NCI-H226 (cell line): ENCODE data around the gene DBH.

Source experiments
- DNase-seq: peaks from one replicate; pipeline ENCODE4 v3.0.0-alpha.2; 2015

DBH gene

DNA sequence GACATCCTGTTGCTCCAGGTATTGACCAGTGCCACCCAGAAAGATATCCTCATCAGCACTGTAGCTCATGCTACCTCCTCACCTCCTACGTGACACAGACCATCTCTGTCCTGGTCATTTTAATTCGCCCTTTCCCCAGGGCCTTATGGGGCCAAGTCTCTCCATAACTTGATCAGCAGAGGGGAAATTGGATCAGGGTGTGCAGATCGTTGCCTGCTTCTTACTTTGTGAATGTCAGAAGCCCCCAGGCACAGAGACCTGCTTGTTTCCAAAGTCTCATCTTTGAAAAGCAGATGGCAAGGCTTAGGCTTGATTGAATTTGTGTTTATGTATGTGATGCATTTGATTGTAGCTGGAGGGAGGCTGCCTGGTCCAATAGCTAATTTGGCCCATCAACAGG lies 8.8 kb upstream of the DBH start:
- no peak for DNase-seq

DNA sequence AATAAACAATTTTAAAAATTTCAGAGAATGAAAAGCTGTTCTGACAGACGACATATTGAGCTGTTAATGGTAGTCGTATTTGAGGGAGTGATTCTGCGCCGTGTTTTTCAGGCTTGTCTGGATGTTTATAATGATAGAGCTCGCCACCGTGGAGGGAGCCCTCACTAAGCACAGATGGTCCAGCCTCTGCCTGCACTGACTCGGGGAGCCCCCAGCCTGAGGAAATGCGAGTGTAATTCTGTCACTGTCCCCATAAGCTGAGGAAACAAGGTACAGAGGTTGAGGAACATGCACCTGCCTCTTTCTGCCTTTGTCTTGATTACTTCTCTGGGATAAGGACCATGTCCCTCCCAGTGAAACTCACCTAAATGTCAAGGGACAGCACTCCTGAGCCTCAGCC lies 7.4 kb upstream of the DBH start:
- DNase-seq, result no peak

DNA sequence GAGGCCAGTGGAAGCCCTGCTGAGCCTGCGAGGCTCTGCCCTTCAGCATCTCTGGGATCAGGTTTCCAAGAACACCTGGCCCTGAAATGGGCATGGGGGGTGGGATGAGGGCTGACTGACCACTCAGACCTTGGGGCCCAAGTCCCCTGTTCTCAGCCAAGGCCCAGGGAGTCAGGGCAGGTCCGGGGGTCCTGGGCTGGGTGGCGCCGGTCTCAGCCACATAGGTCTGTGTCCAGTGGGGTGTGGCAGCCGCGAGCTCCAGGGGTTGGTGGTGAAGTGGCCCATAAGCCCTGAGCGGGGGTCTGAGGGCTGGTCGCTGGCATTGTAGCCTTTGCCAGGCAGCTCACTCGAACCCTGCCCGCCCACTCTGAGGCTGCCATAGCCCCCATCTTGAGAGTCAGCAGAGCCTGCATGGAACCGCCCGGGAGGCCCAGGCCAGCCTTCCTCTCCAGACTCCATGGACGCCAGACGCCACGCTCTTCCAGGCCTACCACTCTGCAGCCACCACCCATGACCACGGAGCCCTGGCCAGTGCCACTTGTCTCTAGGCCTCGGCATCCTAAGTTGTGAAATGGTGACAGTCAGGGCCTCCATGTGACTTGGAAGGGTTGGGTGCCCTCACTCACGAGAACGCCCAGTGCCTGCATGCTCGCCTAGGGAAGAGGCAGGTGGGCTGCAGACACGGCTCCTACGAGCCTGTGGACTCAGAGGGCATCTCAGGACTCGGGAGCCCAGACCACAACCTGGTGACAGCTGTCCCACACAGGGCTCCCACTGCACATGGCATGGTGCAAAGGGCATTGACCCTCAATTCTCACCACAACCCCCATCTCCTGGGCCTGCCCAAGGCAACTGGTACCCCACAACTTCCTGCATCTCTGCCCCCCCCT lies 6.7 kb upstream of the DBH start:
- no peak for DNase-seq

DNA sequence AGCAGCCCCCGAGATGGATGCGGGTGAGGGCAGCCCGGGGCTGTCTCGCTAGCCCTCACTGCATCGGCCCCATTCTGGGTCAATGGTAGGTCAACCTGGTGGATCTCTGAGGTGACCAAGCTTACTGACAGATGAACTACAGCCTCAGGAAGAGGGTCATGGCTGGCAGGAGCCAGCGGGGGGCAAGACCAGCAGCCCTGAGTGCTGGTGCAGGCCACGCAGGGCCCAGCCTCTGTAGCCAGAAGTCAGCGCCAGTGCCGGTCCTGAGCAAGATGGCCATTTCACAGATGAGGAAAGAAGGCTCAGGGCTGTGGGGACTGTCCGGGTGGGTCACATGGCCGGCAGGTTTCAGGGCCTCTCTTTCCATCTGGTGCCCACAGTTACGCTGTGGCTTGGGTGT lies 5.1 kb upstream of the DBH start:
- DNase-seq, result no peak

DNA sequence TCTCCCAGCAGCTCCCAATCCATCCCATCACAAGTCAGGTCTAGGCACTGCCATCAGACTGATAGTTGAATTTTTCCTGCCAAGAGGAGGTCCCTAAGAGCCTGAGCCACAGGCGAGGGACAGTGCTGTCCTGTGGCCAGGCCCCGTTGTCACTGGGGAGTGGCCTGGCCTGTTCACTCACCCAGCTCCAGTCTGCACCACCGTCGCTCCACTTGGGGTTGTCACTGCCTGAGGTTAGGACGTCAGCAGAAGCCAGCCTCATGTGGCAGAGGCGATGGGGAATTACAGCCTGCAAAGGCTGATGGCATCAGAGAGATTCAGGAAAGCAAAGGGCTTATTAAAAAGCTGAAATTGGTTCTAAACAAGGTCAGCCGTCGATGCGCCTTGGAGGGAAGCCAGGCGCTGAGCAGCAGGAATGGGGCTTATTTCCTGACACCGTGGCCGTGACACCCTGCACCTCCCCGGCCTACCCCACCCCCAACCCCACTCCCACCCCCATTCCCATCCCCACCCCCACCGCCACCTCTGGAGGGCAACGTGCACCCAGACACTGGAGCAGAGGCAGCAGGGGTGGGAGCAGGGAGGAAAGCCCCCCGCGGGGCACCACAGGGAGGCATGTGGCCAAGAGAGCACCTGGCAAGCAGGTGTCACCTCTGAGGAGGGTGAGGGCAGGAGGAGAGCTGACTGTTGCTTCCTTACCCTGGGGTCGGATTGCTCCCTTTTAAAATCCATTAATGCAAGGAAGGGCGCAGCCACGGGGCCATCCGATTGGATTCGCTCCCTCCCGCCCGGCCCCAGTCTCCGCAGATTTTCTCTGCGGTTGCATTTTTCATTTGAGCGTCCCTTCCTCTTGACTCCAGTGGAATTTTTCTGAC lies 3.1 kb upstream of the DBH start:
- DNase-seq, result no peak

DNA sequence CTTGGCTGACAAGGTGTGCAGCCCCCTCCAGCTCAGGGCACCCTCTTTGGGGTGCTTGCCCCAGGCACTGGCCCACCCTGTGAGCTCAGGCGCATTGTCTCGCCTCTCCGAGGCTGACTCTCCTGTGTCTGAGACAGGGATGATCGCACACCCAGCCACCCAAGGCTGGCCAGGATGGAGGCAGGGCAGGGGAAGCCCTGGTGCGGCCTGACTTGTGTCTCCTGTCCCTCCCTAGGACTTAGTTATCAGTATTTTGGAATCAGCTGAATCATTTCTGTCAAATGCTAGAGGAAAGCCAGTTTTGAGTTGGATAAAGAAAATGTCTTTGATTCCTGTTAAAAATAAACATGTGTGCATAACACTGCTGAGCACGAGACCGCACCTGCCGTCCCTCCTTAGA lies 2.5 kb upstream of the DBH start:
- DNase-seq, result no peak

DNA sequence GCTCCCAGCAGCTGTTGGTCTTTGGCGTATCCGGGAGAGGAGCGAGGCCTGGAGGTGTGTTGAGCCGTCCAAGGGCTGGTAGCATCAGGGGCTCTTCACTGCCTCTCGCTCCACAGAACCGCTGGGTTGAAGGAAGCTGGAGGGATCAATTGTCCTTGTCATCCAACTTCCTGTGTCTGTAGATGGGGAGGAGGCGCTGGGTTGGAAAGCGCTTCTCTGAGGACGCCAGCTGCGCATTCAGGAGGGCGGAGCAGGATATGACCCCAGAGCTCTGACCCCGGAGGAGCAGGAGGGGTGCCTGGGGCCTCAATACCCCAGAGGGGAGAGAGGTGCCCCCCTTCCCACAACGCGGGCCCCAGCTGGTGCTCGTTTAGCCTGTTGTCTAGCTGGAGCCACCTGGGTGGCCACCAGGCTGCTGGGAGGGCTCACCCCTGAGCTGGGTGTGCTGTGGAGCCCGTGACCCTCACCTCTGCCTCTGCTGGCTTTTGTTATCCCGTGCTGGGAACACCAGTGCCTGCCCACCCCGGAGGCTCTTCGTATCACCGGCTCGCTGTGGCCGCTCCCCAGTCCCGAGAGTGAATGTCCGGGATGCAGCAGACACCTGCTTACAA lies 2.0 kb upstream of the DBH start:
- DNase-seq, result no peak

DNA sequence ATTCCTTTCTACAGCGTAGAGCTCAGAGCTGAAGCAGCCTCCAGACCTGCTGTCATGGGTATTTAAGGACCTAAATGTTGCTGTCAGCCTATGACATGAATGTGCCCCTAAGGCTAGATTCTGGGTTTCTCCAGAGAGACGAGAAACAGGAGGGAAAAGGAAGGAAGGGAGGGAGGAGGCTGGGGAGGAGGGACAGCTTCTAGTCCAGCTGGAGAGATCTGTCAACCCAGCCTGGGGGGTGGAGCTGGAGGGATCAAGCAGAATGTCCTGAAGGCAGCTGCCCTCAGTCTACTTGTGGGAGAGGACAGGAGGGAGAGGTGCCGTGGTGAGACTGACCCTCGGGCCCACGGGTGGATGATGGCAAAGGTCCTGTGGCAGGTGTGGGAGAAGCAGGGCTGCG lies 1.1 kb upstream of the DBH start:
- DNase-seq, result no peak

DNA sequence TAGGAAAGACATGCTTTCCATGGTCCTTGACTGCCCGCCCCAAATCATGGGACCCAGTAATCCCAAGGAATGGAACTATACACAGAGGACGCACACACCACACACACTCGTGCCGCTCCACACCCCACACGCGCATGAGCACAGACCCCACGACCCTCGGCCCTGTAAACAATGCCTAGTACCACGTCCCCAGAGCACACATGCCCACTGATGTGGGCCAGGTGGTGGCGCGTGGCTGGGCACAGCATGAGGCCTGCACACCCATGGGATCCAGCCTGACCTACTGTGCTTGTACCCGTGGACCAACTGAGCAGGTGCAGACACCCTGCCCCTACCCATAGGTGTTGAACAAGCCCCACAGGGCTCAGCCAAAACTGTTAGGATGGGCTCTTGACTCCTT lies 739 bp downstream of the DBH start:
- no peak for DNase-seq

DNA sequence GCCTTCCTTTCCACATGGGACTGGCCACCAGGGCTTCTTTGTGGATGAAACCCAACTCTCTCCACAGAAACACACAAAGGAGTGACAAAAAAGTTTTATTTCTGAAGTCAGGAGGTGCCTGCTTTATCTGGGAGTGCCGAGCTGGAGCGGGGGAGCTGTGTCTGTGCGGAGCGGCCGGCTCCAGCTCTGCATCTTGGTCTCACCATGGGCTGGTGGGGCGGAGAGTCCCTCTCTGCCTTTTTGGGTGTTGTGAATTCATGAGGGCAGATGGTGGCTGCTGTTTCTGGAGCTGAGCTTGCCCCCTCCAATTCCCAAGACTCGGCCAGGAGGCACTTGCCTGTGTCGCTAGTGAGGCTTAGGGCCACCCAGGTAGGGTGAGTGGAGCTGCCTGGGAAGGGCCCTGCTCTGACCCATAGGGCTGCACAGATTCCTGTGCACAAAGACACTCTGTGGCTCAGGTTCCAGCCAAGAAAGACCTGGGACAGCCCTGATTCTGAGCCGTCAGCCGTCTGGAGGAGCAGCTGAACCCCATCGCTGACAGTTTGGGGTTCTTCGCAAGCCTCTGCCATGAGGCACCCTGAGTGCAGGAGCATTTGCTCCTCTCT lies 1.4 kb downstream of the DBH start:
- DNase-seq, result no peak

DNA sequence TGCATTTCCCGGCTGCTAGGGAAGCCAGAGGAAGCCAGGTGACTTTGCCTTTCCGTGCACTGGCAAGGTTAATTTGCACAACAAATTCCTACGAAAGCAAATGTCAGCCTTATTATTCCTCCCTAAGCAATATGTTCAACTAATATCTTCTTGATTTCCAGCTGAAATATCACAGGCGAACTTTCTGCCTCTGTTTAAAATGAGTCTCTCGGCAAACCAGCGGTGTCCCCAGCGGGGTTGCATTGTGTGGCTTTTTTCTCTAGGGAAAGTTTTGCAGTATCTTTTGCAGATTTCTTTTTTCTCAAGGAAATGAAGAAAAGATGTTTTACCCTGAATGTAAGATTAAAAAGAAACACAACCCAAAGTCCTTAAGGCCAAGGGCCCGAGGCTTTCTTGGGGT lies 1.9 kb downstream of the DBH start:
- DNase-seq, result no peak

DNA sequence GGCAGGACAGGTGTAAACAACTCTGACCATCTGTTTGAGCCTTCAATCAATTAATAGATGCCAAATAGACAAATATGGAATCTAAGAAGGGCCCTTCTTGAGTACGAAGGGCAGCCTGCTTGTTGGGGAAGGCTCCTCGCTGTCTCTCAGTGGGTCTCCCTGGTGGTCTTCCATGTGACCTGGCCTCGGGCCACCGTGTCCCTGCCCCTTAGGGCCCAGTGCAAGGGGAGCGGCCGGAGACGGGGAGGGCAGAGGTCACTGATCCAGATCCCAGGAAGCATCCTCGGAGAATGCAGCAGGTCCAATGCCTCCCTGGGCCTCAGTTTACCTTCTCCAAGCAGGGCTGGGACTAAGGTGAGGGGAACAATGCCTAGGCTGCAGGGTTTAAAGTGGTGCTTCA lies 2.5 kb downstream of the DBH start:
- no peak for DNase-seq

DNA sequence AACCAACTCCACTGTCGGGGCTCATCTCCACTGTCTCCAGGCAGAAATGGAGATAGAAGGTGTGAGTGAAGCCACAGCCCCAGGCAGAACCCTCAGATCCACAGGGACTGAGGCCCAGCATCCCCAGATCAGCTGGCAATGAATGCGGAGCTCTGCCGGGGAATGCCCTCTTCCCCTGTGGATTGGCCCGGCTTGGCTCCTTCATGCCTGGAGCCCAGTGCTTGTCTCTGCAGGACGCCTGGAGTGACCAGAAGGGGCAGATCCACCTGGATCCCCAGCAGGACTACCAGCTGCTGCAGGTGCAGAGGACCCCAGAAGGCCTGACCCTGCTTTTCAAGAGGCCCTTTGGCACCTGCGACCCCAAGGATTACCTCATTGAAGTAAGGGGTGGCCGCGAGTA lies 3.5 kb downstream of the DBH start:
- DNase-seq, result no peak

DNA sequence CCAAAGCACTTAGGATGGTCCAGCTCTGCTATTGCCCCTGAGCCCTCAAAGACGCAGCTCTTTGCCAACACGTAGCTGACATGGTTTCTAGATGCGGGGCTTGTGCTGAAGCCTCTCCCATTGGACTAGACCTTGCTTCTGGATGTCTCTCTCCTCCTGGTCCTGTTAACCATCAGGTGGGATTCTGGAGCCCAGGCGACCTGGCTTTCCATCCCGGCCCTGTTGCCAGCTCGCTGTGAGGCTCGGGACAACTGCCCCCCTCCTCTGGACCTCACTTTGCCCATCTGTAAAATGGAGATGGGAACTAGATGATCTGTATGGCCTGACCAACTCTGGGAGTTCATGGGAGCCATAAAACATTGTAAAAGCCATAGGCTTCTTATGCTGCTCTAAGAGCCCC lies 4.0 kb downstream of the DBH start:
- no peak for DNase-seq

DNA sequence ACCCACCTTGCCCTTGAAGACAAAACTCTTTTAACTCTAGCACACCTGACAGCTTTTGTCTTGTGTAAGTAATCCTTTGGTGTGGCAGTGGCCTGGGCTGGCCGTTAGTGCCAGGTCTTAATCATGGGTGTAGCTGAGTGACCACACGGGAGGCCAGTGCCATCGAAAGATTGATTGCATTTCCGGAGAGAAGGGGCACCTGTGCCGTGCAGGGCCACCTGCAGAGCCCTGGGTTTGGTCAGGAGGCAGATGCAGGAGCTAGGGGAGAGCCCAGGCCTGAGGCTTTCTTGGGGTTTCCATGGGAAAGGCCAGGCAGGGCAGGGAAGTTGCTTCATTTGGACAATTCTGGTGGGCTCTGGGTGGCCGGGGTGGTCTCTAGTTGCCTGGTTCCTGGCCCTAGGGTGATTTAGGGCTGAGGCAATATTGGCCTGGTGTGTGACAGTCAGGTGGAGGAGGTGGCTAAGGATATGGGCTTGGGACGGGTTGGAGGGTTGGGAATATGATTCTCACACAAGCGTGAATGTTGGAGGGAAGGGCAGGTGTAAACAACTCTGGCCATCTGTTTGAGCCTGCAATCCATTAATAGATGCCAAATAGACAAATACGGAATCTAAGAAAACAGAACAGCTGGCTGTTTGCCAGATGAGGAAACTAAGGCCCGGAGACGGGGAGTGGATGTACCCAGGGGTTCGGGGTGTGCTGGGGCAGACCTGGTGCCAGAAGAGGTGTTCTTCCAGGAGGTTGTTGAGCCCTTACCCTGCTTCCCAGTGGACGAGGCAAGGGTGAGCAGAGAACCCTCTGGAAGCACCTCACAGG lies 4.6 kb downstream of the DBH start:
- no peak for DNase-seq

DNA sequence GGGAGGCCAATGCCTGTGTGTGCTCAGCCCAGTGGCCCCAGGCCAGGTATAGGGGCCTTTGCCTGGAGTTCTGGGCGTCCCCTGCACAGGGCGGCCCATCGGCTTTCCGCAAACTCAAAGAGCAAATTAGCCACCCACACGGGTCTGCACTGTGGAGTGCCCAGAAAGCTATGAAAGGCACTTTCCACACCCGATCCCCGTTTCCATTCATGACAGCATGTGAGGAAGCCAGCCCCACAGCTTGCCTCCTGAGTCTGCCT lies 5.2 kb downstream of the DBH start:
- DNase-seq, result no peak

DNA sequence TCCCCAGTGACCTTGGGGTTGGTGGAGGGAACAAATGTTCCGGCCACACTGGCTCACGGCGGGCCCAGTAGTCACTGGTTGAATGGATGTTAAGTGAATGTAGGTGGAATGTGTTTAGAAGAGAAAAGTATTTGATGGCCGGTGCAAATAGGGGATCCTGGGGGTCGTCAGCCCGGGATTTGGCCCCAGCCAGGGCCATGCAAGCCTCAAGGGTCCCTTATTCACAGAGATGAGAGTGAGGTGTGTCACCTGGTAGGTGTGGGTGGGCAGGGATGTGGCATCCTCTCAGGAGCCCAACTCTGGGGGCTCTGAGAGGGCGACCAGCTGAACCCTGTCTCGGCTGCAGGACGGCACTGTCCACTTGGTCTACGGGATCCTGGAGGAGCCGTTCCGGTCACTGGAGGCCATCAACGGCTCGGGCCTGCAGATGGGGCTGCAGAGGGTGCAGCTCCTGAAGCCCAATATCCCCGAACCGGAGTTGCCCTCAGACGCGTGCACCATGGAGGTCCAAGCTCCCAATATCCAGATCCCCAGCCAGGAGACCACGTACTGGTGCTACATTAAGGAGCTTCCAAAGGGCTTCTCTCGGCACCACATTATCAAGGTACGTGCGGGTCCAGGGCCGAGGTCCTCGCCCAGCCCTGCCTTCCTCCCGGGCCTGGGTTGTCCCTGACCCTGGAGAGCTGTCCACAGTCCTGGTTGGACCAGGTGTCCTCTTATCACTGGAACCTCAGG lies 5.9 kb downstream of the DBH start:
- DNase-seq, result no peak

DNA sequence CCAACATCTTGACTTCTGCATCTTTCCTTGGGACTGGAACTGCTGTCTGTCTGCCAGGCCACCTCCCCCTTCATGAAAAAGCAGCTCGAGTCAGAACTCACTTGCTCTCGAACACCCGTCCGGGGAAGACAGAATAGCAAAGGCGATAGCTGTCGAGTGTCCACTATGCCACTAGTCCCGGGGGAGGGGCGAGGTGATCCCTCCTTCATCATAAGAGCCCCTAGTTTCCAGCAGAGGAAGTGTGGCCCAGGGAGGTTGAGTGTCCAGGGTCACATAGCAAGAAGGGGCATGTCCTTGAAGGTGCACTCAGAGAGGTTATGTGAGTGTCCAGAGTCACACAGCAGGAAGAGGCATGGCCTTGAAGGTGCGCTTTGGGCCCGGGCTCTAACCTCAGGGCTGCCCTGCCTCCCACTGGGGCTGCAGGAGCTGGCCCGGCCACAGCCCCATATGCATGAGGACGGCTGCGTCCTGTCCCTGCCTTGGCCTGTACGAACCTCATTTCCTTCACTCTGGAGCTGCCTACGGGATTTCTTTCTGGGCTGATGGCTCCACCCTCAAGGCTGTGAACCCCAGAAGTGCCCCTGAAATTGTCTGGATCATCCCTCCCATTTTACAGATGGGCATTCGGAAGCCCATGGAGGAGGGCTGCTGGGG lies 6.7 kb downstream of the DBH start:
- no peak for DNase-seq

DNA sequence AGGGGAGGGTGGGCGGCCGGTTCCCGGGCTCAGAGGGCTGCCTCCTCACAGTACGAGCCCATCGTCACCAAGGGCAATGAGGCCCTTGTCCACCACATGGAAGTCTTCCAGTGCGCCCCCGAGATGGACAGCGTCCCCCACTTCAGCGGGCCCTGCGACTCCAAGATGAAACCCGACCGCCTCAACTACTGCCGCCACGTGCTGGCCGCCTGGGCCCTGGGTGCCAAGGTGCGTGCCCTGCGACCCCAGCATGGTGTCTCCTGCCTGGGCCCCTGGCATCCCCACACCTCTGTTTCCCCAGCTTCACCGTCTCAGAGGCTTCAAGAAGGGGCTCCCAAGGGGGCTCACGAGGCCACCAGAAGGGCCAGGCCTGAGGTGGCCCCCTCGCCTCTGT lies 7.2 kb downstream of the DBH start:
- no peak for DNase-seq

DNA sequence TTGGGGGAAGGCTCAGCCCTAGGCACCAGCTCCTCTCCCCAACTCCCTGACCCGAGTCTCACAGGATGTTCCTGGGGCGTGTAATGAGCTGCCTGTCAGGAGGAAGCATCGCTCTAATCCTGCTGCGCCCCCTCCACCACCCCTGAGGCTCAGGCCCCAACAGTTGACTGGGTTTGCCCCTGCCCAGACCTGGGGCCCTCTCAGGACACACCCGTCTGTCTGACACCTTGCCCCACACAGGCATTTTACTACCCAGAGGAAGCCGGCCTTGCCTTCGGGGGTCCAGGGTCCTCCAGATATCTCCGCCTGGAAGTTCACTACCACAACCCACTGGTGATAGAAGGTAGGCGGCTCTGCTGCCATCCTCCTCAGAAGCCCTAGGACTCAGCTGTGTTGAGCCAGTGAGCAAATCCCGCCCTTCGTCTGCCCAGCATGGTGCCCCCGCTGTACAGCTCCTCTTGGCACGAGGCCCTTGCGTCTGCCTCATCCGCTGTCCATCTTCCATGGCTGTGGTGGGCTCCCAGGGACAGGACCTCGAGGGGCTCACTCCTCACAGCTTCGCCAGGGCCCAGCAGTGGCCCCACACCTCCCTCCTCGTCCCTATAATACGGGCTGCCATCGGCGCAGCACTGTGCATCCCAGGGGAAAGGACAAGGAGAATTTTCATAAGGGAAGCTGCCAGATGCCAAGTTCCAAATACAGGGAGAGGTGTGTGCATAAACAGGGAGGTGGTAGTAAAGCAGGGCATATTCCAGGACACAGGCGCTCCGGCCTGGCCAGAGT lies 8.0 kb downstream of the DBH start:
- no peak for DNase-seq
